Natural killer cell (primary cell): Measurements from ENCODE around the gene LDHB. TPM values are rescaled to one million over a fixed set of nuclear protein-coding genes. Genes with fewer than 3 reads are reported as not detected.

Experiments used
- ATAC-seq, 3 donors: fragments of 150-1000 bp in 2 of 3; fragments of 200-7000 bp in 1 of 3; cut with Tn5 transposase; 1 replicate in 1 of 3; 2 replicates in 2 of 3; pipeline ENCODE4 v1.10.0; 2021; ENCODE audit warnings: mild to moderate bottlenecking in 2 of 3, moderate library complexity in 2 of 3
- DNase-seq, 2 donors: peaks; one replicate each; pipeline versions ENCODE4 v3.0.0 to v3.0.0-alpha.2; 2013 to 2021; ENCODE audit warnings: mixed read lengths in 1 of 2
- H3K27ac ChIP-seq: one replicate; pipeline ENCODE4 v1.5.1; 2013; ENCODE audit warnings: mild to moderate bottlenecking, low read length
- H3K27me3 ChIP-seq: one replicate; pipeline ENCODE4 v1.6.1; 2013; ENCODE audit warnings: low read length; ENCODE audit not compliant: control insufficient read depth, insufficient read depth
- H3K36me3 ChIP-seq: one replicate; pipeline ENCODE4 v1.6.1; 2013; ENCODE audit warnings: low read length; ENCODE audit not compliant: control insufficient read depth, insufficient read depth
- H3K4me1 ChIP-seq: one replicate; pipeline ENCODE4 v1.6.1; 2013; ENCODE audit warnings: low read length; ENCODE audit not compliant: control insufficient read depth, insufficient read depth
- H3K4me3 ChIP-seq: one replicate; pipeline ENCODE4 v1.5.1; 2013; ENCODE audit warnings: low read length
- H3K9me3 ChIP-seq: one replicate; pipeline ENCODE4 v1.6.1; 2013; ENCODE audit warnings: low read length; ENCODE audit not compliant: control insufficient read depth, insufficient read depth
- H3K27ac Mint-ChIP-seq, 2 donors: one replicate each; pipeline ENCODE4 v1.8.0; 2022; ENCODE audit warnings: mild to moderate bottlenecking in 2 of 2, mixed read lengths in 2 of 2, moderate library complexity in 1 of 2
- H3K27me3 Mint-ChIP-seq, 2 donors: one replicate each; pipeline ENCODE4 v1.8.0; 2022; ENCODE audit warnings: low read depth in 2 of 2, mixed read lengths in 2 of 2
- H3K36me3 Mint-ChIP-seq: one replicate; pipeline ENCODE4 v1.8.0; 2022; ENCODE audit warnings: mixed read lengths
- H3K4me1 Mint-ChIP-seq, 2 donors: one replicate each; pipeline ENCODE4 v1.8.0; 2022; ENCODE audit warnings: mixed read lengths in 2 of 2
- H3K4me3 Mint-ChIP-seq: one replicate; pipeline ENCODE4 v1.8.0; 2022; ENCODE audit warnings: mild to moderate bottlenecking, moderate library complexity, mixed read lengths
- H3K9me3 Mint-ChIP-seq, 2 donors: one replicate each; pipeline ENCODE4 v1.8.0; 2022; ENCODE audit warnings: mixed read lengths in 2 of 2
- WGBS: methylation state at CpG from one replicate; pipeline ENCODE4 v1.1.7; 2013; ENCODE audit warnings: missing lambda C conversion rate; ENCODE audit not compliant: insufficient coverage; 5-methylcytosine and 5-hydroxymethylcytosine counted together
- intact Hi-C: fragments of 100-400 bp; cut with micrococcal nuclease; formaldehyde crosslinking; loops from one replicate; pipeline ENCODE4 v1.14.2; 2022
- total RNA-seq, 4 donors: library from RNA; stranded (reverse); fragments of 120-200 nt in 1 of 4; gene quantifications; one replicate each; pipeline versions ENCODE4 v1.2.3 to v1.2.4, GENCODE V29; 2013 to 2022
- TF ChIP-seq, protein P1 (sequence below): fragments of 200-600 bp; IDR thresholded peaks from one replicate; pipeline ENCODE4 v1.8.0; 2022; ENCODE audit warnings: antibody characterized with exemption

LDHB gene
- total RNA-seq, 3 donors from 2014 or later (not counting 1 experiment from before 2014, with no cell fraction given) = 116 to 167 (median 125) TPM

- H3K4me3 Mint-ChIP-seq = no peak overlapping the region
- no peaks in the 10 kb centered on the region for H3K27me3 ChIP-seq
- no peaks in the 10 kb centered on the region for H3K9me3 Mint-ChIP-seq
- no CpG with 5 or more reads among the region's 1 CpG for WGBS
- ATAC-seq (no peak), DNase-seq (peak in 1 of 2 donors; percentile 22)
- H3K9me3 ChIP-seq = no peaks in the 10 kb centered on the region
- no peak overlapping the region for H3K27ac Mint-ChIP-seq
- peaks cover 0 to 5% of the 10 kb centered on the region in 2 donors for H3K4me1 Mint-ChIP-seq
- intact Hi-C loops = no loop called here
- peaks cover 78% of the 10 kb centered on the region for H3K36me3 ChIP-seq
- TF ChIP-seq, protein P1, sequence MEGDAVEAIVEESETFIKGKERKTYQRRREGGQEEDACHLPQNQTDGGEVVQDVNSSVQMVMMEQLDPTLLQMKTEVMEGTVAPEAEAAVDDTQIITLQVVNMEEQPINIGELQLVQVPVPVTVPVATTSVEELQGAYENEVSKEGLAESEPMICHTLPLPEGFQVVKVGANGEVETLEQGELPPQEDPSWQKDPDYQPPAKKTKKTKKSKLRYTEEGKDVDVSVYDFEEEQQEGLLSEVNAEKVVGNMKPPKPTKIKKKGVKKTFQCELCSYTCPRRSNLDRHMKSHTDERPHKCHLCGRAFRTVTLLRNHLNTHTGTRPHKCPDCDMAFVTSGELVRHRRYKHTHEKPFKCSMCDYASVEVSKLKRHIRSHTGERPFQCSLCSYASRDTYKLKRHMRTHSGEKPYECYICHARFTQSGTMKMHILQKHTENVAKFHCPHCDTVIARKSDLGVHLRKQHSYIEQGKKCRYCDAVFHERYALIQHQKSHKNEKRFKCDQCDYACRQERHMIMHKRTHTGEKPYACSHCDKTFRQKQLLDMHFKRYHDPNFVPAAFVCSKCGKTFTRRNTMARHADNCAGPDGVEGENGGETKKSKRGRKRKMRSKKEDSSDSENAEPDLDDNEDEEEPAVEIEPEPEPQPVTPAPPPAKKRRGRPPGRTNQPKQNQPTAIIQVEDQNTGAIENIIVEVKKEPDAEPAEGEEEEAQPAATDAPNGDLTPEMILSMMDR = no peak
- H3K27ac ChIP-seq = no peak overlapping the region
- no peaks in the 10 kb centered on the region for H3K27me3 Mint-ChIP-seq
- no peaks in the 10 kb centered on the region for H3K4me1 ChIP-seq
- H3K4me3 ChIP-seq = no peak overlapping the region
- peaks cover 47% of the 10 kb centered on the region for H3K36me3 Mint-ChIP-seq
Observed at GRCh38 chr12:21642707-21643389, 14.8 kb downstream of the LDHB start.

- Histone ChIP-seq H3K27ac (no peak overlapping the region), H3K4me3 (no peak overlapping the region), H3K36me3 (peaks cover 76% of the 10 kb centered on the region), H3K9me3 (no peaks in the 10 kb centered on the region), H3K27me3 (no peaks in the 10 kb centered on the region), H3K4me1 (no peaks in the 10 kb centered on the region)
- no peak overlapping the region for H3K4me3 Mint-ChIP-seq
- intact Hi-C loops = no loop called here
- DNase-seq (no peak), ATAC-seq (no peak)
- H3K27ac Mint-ChIP-seq = no peak overlapping the region
- H3K4me1 Mint-ChIP-seq = no peaks in the 10 kb centered on the region
- H3K27me3 Mint-ChIP-seq = no peaks in the 10 kb centered on the region
- WGBS = 100% methylated on average over 1 of the region's 1 CpG
- H3K9me3 Mint-ChIP-seq = no peaks in the 10 kb centered on the region
- TF ChIP-seq, protein P1 = no peak
- peaks cover 28% of the 10 kb centered on the region for H3K36me3 Mint-ChIP-seq
Observed at GRCh38 chr12:21638054-21638891, 19.4 kb downstream of the LDHB start.

DNA sequence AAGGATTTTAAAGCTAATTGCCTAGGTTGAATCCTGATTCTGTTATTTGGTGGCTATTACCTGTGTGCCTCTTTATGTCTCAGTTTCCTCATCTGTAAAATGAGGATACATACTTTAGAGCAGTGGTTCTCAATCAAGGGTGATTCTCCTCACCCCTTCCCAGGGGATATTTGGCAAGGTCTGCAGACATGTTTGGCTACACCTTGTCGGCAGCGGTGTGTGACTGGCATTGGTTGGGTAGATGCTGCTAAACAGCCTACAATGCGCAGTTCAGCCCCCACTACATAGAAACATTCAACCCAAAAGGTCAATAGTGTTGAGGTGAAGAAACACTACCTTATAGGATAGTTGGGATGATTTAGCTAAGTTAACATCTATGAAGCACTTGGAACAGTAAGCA, 23.4 kb downstream of the LDHB start:
- WGBS = no CpG with 5 or more reads among the region's 3 CpGs
- no peaks in the 10 kb centered on the region for H3K4me1 Mint-ChIP-seq
- Histone ChIP-seq H3K27me3 (no peaks in the 10 kb centered on the region), H3K27ac (no peak overlapping the region), H3K4me3 (no peak overlapping the region), H3K36me3 (peaks cover 44% of the 10 kb centered on the region), H3K4me1 (no peaks in the 10 kb centered on the region), H3K9me3 (no peaks in the 10 kb centered on the region)
- intact Hi-C loops = no loop called here
- peaks cover 9% of the 10 kb centered on the region for H3K36me3 Mint-ChIP-seq
- H3K9me3 Mint-ChIP-seq = peaks cover 0 to 2% of the 10 kb centered on the region in 2 donors
- no peak overlapping the region for H3K27ac Mint-ChIP-seq
- DNase-seq = no peak
- TF ChIP-seq, protein P1 = no peak
- H3K4me3 Mint-ChIP-seq = no peak overlapping the region
- no peak for ATAC-seq
- no peaks in the 10 kb centered on the region for H3K27me3 Mint-ChIP-seq
